ENCODE data around the gene ASPRV1. TPM values are rescaled to one million over a fixed set of nuclear protein-coding genes. Genes with fewer than 3 reads are reported as not detected.

ASPRV1 gene
- polyA plus RNA-seq, 3 donors from 2014 or later, result 0.09 to 1.8 (median 0.29) TPM

GRCh38 chr2:69948963-69949645 is 12.3 kb downstream of the ASPRV1 start:
- Mint-ChIP-seq H3K9me3 (no peaks in the 10 kb centered on the region), H3K4me3 (peak overlapping the region in 1 of 5 donors; percentile 20)

GRCh38 chr2:69948032-69948962 is 13.1 kb downstream of the ASPRV1 start:
- H3K4me3 Mint-ChIP-seq, result peak overlapping the region in 2 of 5 donors; percentile 62 to 74
- H3K27ac Mint-ChIP-seq, result peak overlapping the region; percentile 83 to 93 (median 86)
- peaks cover 42 to 49% of the 10 kb centered on the region in 2 donors for H3K4me1 Mint-ChIP-seq
- no peaks in the 10 kb centered on the region for H3K9me3 Mint-ChIP-seq
- DNase-seq, result no peak
- H3K27me3 Mint-ChIP-seq (ENCODE audit: low read depth in 3 of 3), result peaks cover 5 to 12% (median 6%) of the 10 kb centered on the region in 3 donors
- peaks cover 0 to 4% (median 3%) of the 10 kb centered on the region in 3 donors for H3K36me3 Mint-ChIP-seq

More at GRCh38 chr2:69948963-69949645, 12.3 kb downstream of the ASPRV1 start:
- Mint-ChIP-seq H3K36me3 (no peaks in the 10 kb centered on the region), H3K27ac (peak overlapping the region in 2 of 6 donors; percentile 56 to 82), H3K27me3 (ENCODE audit: low read depth in 3 of 3) (peaks cover 5 to 12% (median 6%) of the 10 kb centered on the region in 3 donors), H3K4me1 (peaks cover 42 to 45% of the 10 kb centered on the region in 2 donors)
- no peak for DNase-seq

- Mint-ChIP-seq H3K4me3 (peak overlapping the region; percentile 72 to 80 (median 74)), H3K4me1 (peaks cover 42 to 49% of the 10 kb centered on the region in 2 donors)
- peak; percentile 37 to 51 (median 47) for DNase-seq
Observed at GRCh38 chr2:69947325-69947931, 14.0 kb downstream of the ASPRV1 start.

GRCh38 chr2:69946351-69947324 is 14.8 kb downstream of the ASPRV1 start:
- H3K9me3 Mint-ChIP-seq, result no peaks in the 10 kb centered on the region
- peaks cover 2 to 12% (median 5%) of the 10 kb centered on the region in 3 donors for H3K27me3 Mint-ChIP-seq (ENCODE audit: low read depth in 3 of 3)
- peak; percentile 67 to 68 (median 68) for DNase-seq
- peaks cover 6 to 16% (median 7%) of the 10 kb centered on the region in 3 donors for H3K36me3 Mint-ChIP-seq
- H3K4me3 Mint-ChIP-seq, result peak overlapping the region; percentile 72 to 80 (median 74)
- H3K4me1 Mint-ChIP-seq, result peaks cover 42 to 49% of the 10 kb centered on the region in 2 donors
- peak overlapping the region; percentile 83 to 93 (median 86) for H3K27ac Mint-ChIP-seq

More at GRCh38 chr2:69947325-69947931, 14.0 kb downstream of the ASPRV1 start:
- Mint-ChIP-seq H3K27me3 (ENCODE audit: low read depth in 3 of 3) (peaks cover 5 to 12% (median 5%) of the 10 kb centered on the region in 3 donors), H3K27ac (peak overlapping the region; percentile 83 to 93 (median 86)), H3K36me3 (peaks cover 0 to 8% (median 6%) of the 10 kb centered on the region in 3 donors), H3K9me3 (no peaks in the 10 kb centered on the region)

GRCh38 chr2:69945941-69946340 is 15.5 kb downstream of the ASPRV1 start:
- H3K4me3 Mint-ChIP-seq, result peak overlapping the region in 4 of 5 donors; percentile 73 to 80 (median 76)
- DNase-seq, result no peak

GRCh38 chr2:69945441-69945840 is 16.0 kb downstream of the ASPRV1 start:
- peaks cover 10 to 22% (median 13%) of the 10 kb centered on the region in 3 donors for H3K36me3 Mint-ChIP-seq
- H3K27me3 Mint-ChIP-seq (ENCODE audit: low read depth in 3 of 3), result peaks cover 2 to 11% (median 5%) of the 10 kb centered on the region in 3 donors
- peak overlapping the region; percentile 83 to 93 (median 86) for H3K27ac Mint-ChIP-seq
- H3K4me1 Mint-ChIP-seq, result peaks cover 42 to 49% of the 10 kb centered on the region in 2 donors
- H3K4me3 Mint-ChIP-seq, result peak overlapping the region; percentile 51 to 80 (median 68)
- DNase-seq, result peak in 1 of 3 donors; percentile 8
- H3K9me3 Mint-ChIP-seq, result no peaks in the 10 kb centered on the region

More at GRCh38 chr2:69945941-69946340, 15.5 kb downstream of the ASPRV1 start:
- H3K4me1 Mint-ChIP-seq, result peaks cover 42 to 49% of the 10 kb centered on the region in 2 donors
- peak overlapping the region; percentile 83 to 93 (median 86) for H3K27ac Mint-ChIP-seq
- peaks cover 6 to 17% (median 8%) of the 10 kb centered on the region in 3 donors for H3K36me3 Mint-ChIP-seq
- H3K27me3 Mint-ChIP-seq (ENCODE audit: low read depth in 3 of 3), result peaks cover 2 to 12% (median 5%) of the 10 kb centered on the region in 3 donors
- no peaks in the 10 kb centered on the region for H3K9me3 Mint-ChIP-seq

- peak overlapping the region in 5 of 6 donors; percentile 37 to 89 (median 81) for H3K27ac Mint-ChIP-seq
- no peaks in the 10 kb centered on the region for H3K9me3 Mint-ChIP-seq
- DNase-seq, result no peak
- peaks cover 11 to 27% (median 13%) of the 10 kb centered on the region in 3 donors for H3K36me3 Mint-ChIP-seq
- H3K4me3 Mint-ChIP-seq, result peak overlapping the region in 1 of 5 donors; percentile 26
- H3K4me1 Mint-ChIP-seq, result peaks cover 42 to 49% of the 10 kb centered on the region in 2 donors
- H3K27me3 Mint-ChIP-seq (ENCODE audit: low read depth in 3 of 3), result peaks cover 2 to 6% (median 5%) of the 10 kb centered on the region in 3 donors
Observed at GRCh38 chr2:69944756-69945155, 16.7 kb downstream of the ASPRV1 start.

- DNase-seq, result no peak
- H3K27me3 Mint-ChIP-seq (ENCODE audit: low read depth in 3 of 3), result peaks cover 2 to 6% (median 5%) of the 10 kb centered on the region in 3 donors
- peaks cover 41 to 47% of the 10 kb centered on the region in 2 donors for H3K4me1 Mint-ChIP-seq
- peak overlapping the region in 5 of 6 donors; percentile 37 to 84 (median 81) for H3K27ac Mint-ChIP-seq
- H3K9me3 Mint-ChIP-seq, result no peaks in the 10 kb centered on the region
- peaks cover 16 to 34% (median 20%) of the 10 kb centered on the region in 3 donors for H3K36me3 Mint-ChIP-seq
- peak overlapping the region in 1 of 5 donors; percentile 44 for H3K4me3 Mint-ChIP-seq
Observed at GRCh38 chr2:69943843-69944525, 17.4 kb downstream of the ASPRV1 start.

GRCh38 chr2:69943000-69943842 is 18.2 kb downstream of the ASPRV1 start:
- peak overlapping the region in 4 of 6 donors; percentile 3 to 63 (median 24) for H3K27ac Mint-ChIP-seq
- peaks cover 39 to 44% of the 10 kb centered on the region in 2 donors for H3K4me1 Mint-ChIP-seq
- DNase-seq, result no peak
- H3K4me3 Mint-ChIP-seq, result no peak overlapping the region
- peaks cover 23 to 42% (median 27%) of the 10 kb centered on the region in 3 donors for H3K36me3 Mint-ChIP-seq
- H3K9me3 Mint-ChIP-seq, result no peaks in the 10 kb centered on the region
- peaks cover 2 to 6% (median 5%) of the 10 kb centered on the region in 3 donors for H3K27me3 Mint-ChIP-seq (ENCODE audit: low read depth in 3 of 3)

- H3K27me3 Mint-ChIP-seq (ENCODE audit: low read depth in 3 of 3), result peaks cover 0 to 2% (median 2%) of the 10 kb centered on the region in 3 donors
- no peaks in the 10 kb centered on the region for H3K9me3 Mint-ChIP-seq
- H3K4me3 Mint-ChIP-seq, result no peak overlapping the region
- DNase-seq, result no peak
- peak overlapping the region in 4 of 6 donors; percentile 3 to 58 (median 36) for H3K27ac Mint-ChIP-seq
- H3K4me1 Mint-ChIP-seq, result peaks cover 16 to 27% of the 10 kb centered on the region in 2 donors
- H3K36me3 Mint-ChIP-seq, result peaks cover 35 to 64% (median 45%) of the 10 kb centered on the region in 3 donors
Observed at GRCh38 chr2:69940691-69941090, 20.7 kb downstream of the ASPRV1 start.

- H3K36me3 Mint-ChIP-seq, result peaks cover 35 to 68% (median 46%) of the 10 kb centered on the region in 3 donors
- DNase-seq, result no peak
Observed at GRCh38 chr2:69939722-69940121, 21.7 kb downstream of the ASPRV1 start.

More at GRCh38 chr2:69939722-69940121, 21.7 kb downstream of the ASPRV1 start:
- peak overlapping the region in 1 of 6 donors; percentile 22 for H3K27ac Mint-ChIP-seq
- H3K4me1 Mint-ChIP-seq, result peaks cover 8 to 17% of the 10 kb centered on the region in 2 donors
- no peak overlapping the region for H3K4me3 Mint-ChIP-seq
- H3K9me3 Mint-ChIP-seq, result no peaks in the 10 kb centered on the region
- H3K27me3 Mint-ChIP-seq (ENCODE audit: low read depth in 3 of 3), result peaks cover 0 to 3% (median 2%) of the 10 kb centered on the region in 3 donors

Data from immature natural killer cell (primary cell).